Measurements from ENCODE around the gene TUBA3D. TPM values are rescaled to one million over a fixed set of nuclear protein-coding genes. Genes with fewer than 3 reads are reported as not detected.
"Not testable (repeated sequence)": the region's sequence is repeated elsewhere in the genome, so short reads cannot be mapped to it uniquely, and the experiment has no call there.

The TUBA3D gene
- polyA plus RNA-seq (2013, experiment 1 of 2) = 0.20 TPM
- polyA plus RNA-seq (2013, experiment 2 of 2) = not detected

DNA sequence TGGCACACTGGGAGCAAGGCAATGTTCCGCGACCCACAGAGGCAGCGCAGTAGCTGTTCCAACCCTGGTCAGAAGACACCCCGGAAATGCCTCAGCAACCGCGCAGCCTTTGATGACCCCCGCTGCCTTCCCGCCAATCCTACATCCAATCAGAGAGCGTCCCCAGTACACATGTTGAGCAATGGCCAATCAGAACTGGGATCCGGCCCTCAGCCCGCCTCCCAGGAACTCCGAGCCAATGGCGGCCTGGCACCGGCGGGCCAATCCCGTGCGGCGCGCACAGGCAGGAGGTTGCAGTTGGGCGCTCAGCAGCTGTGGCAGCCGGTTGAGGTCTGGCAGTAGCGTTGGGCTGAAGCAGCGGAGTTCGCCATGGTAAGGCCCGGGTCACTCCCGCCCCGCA, at the start of gene TUBA3D:
Gene TUBA3D, plus strand, starts transcription at position 289 of the 400 bp plus-strand sequence. Its CDS starts 81 bp downstream, at position 370.
- Histone ChIP-seq H3K9me3 (ENCODE audit: insufficient read depth, low read depth, low read length) (no peaks in the 10 kb centered on the region), H3K27ac (ENCODE audit: low read depth, low read length) (no peak within 1 kb of the TSS), H3K9ac (ENCODE audit: low read depth, low read length) (no peak within 1 kb of the TSS), H3K36me3 (ENCODE audit: insufficient read depth, low read length) (no peaks in the 10 kb centered on the region), H3K4me3 (ENCODE audit: low read length) (no peak within 1 kb of the TSS), H3K4me1 (ENCODE audit: insufficient read depth, low read length) (no peaks in the 10 kb centered on the region), H3K27me3 (ENCODE audit: insufficient read depth, low read length) (no peaks in the 10 kb centered on the region)
- WGBS = 93% methylated on average over 27 of the region's 27 CpGs

DNA sequence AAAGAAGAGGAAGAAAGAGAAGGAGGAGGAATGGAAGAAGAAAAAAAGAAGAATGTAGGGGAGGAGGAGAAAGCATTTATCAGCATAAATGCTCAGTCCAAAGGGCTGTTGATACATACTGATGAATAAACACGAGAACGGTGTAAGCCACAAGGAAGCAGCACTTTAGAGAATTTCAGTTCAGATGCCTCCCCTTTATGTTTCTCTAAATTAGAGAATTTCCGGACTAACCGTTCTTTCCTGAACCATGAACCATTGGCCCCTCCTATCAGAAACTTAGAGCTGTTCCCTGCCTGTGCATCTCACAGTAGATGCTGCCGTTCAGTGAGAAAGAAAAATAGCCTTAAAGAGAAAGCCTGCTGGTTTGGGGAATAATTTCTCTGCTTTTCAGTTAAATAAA, 49.2 kb upstream of the TUBA3D start:
- 94% methylated on average over 5 of the region's 5 CpGs for WGBS
- H3K9me3 ChIP-seq (ENCODE audit: insufficient read depth, low read depth, low read length) = no peaks in the 10 kb centered on the region
- H3K27ac ChIP-seq (ENCODE audit: low read depth, low read length) = no peak overlapping the region
- H3K9ac ChIP-seq (ENCODE audit: low read depth, low read length) = no peak overlapping the region
- no peaks in the 10 kb centered on the region for H3K36me3 ChIP-seq (ENCODE audit: insufficient read depth, low read length)
- peaks cover 46% of the 10 kb centered on the region for H3K27me3 ChIP-seq (ENCODE audit: insufficient read depth, low read length)
- no peak overlapping the region for H3K4me3 ChIP-seq (ENCODE audit: low read length)
- peaks cover 21% of the 10 kb centered on the region for H3K4me1 ChIP-seq (ENCODE audit: insufficient read depth, low read length)

DNA sequence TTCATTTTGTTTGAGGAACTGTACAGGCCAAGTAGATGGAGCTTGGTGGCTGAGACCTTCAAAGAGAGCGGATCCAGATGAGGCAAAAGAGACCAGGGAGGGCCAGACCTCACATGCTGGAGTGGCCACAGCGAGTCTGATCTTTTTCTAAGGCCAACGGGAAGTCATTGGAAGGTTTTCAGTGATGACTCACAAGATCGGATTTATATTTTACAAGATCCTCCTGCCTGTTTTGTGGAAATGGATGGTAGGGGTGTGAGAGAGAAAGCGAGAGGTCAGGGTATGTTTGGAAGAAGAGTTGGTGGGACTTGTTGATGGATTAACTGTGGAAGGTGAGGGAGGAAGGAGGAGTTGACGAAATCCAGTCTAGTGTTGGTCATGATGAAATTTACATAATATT, 44.6 kb upstream of the TUBA3D start:
- H3K36me3 ChIP-seq (ENCODE audit: insufficient read depth, low read length) = no peaks in the 10 kb centered on the region
- H3K27me3 ChIP-seq (ENCODE audit: insufficient read depth, low read length) = peaks cover 18% of the 10 kb centered on the region
- H3K9me3 ChIP-seq (ENCODE audit: insufficient read depth, low read depth, low read length) = no peaks in the 10 kb centered on the region
- H3K4me3 ChIP-seq (ENCODE audit: low read length) = no peak overlapping the region
- no peak overlapping the region for H3K27ac ChIP-seq (ENCODE audit: low read depth, low read length)
- WGBS = 90% methylated on average over 6 of the region's 6 CpGs
- no peaks in the 10 kb centered on the region for H3K4me1 ChIP-seq (ENCODE audit: insufficient read depth, low read length)
- no peak overlapping the region for H3K9ac ChIP-seq (ENCODE audit: low read depth, low read length)

DNA sequence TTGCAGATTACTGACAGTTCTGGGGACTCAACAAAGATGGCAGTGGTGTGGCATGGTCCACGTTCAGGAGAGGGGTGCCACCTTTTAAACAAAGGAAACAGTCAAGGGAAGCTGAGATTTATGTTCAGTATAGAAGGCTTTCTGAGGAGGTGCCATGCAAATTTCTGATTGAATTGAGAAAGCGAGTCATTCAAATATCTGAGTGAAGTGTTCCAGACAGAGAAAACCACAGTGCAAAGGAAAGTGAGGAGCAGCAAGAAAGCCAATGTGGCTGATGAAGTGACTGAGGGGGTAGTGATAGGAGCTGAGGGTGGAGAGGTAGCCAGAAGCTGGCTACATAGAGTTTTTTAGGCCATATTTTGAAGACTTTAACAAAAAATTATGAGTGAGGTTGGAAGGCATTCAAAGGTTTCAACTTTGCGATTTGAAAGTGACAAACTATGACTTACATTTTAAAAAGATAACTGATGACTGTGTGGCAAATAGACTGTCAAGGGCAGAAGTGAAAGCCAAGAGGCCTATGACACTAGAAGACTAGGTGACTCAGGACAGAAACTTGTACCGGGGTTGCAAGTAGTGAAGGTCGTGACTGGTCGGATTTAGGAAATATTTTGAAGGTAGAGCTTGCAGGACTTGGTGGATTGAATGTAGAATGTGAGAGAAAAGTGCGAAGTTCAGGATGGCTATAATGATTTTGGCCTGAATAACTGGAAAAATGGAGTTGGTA, 35.0 kb upstream of the TUBA3D start:
- WGBS = 94% methylated on average over 7 of the region's 7 CpGs

DNA sequence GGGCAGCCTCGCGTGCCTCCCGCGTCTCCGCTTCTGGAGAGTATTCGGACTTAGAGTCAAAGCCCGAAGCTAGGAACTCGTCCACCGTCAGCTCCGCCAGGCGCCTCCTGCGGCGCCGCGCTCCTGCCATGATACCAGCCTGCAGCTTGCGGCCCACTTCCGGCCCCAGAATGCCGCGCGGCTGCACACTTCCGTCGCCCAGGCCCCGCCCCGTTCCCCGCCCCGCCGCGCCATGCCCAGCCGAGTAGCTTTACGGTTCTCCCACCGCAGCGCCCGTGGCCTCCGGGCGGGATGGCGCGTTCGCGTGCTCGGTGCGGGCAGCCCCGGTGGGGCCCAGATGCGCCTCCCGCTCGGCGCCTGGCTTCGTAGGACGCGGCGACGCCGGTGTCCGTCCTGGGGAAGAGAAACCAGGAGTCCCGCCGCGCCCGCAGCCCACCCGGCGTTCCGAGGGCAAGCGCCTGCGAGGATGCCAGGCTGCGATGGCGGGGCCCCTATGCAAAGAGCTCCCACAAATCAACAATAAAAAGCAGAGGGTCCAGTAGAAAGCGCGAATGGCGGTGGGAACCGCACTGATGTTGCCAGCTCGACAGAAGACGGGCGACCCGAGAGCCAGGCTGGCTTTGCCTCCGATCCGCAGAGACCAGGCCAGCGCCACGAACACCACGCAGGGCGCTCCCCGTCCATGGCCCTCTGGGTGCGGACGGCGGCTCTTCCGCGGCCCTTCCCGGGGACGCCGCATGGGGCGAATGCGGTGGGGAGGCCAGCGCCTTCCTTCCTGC, 31.0 kb upstream of the TUBA3D start:
- H3K27ac ChIP-seq (ENCODE audit: low read depth, low read length); H3K36me3 ChIP-seq (ENCODE audit: insufficient read depth, low read length); H3K4me1 ChIP-seq (ENCODE audit: insufficient read depth, low read length); H3K4me3 ChIP-seq (ENCODE audit: low read length); H3K27me3 ChIP-seq (ENCODE audit: insufficient read depth, low read length); H3K9ac ChIP-seq (ENCODE audit: low read depth, low read length); H3K9me3 ChIP-seq (ENCODE audit: insufficient read depth, low read depth, low read length): not testable (repeated sequence)
- WGBS = 96% methylated on average over 90 of the region's 90 CpGs

More for the DNA sequence above, 35.0 kb upstream of the TUBA3D start:
- H3K4me1 ChIP-seq (ENCODE audit: insufficient read depth, low read length); H3K36me3 ChIP-seq (ENCODE audit: insufficient read depth, low read length); H3K27me3 ChIP-seq (ENCODE audit: insufficient read depth, low read length); H3K9me3 ChIP-seq (ENCODE audit: insufficient read depth, low read depth, low read length); H3K4me3 ChIP-seq (ENCODE audit: low read length); H3K9ac ChIP-seq (ENCODE audit: low read depth, low read length); H3K27ac ChIP-seq (ENCODE audit: low read depth, low read length): not testable (repeated sequence)

DNA sequence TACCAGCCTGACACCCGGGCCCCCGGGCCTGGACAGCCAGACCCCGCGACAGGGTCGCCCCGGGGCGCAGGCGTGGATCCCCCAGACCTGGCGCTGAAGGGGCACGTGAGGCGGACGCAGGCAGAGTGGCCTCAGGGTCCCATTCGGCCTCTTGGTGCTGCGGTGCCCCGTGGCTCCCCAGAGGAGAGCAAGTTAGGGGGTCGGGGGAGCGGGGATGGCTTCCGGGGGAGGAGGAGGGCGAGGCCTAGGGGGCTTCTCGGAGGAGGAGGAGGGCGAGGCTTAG, 30.5 kb upstream of the TUBA3D start:
- not testable (repeated sequence) for H3K9ac ChIP-seq (ENCODE audit: low read depth, low read length); H3K4me3 ChIP-seq (ENCODE audit: low read length); H3K4me1 ChIP-seq (ENCODE audit: insufficient read depth, low read length); H3K27ac ChIP-seq (ENCODE audit: low read depth, low read length); H3K9me3 ChIP-seq (ENCODE audit: insufficient read depth, low read depth, low read length); H3K27me3 ChIP-seq (ENCODE audit: insufficient read depth, low read length); H3K36me3 ChIP-seq (ENCODE audit: insufficient read depth, low read length)
- WGBS = 97% methylated on average over 21 of the region's 21 CpGs

DNA sequence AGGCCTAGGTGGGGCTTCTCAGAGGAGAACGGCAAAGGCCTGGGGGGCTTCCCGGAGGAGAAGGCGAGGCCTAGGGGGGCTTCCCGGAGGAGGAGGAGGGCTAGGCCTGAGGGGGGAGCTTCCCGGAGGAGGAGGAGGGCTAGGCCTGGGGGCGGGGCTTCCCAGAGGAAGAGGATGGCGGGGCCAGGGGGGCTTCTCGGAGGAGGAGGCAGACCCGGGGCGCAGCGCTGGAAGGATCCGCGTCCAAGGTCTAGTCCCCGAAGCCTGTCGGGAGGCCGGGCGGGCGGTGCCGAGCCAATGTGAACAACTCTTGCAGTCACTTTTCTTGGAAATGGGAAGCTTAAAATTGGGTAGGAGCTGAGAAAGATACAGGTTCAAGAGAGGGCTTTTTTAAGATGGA, 30.0 kb upstream of the TUBA3D start:
- Histone ChIP-seq H3K4me1 (ENCODE audit: insufficient read depth, low read length) (no peaks in the 10 kb centered on the region), H3K9ac (ENCODE audit: low read depth, low read length) (no peak overlapping the region), H3K27ac (ENCODE audit: low read depth, low read length) (no peak overlapping the region), H3K4me3 (ENCODE audit: low read length) (no peak overlapping the region), H3K27me3 (ENCODE audit: insufficient read depth, low read length) (no peaks in the 10 kb centered on the region), H3K9me3 (ENCODE audit: insufficient read depth, low read depth, low read length) (no peaks in the 10 kb centered on the region), H3K36me3 (ENCODE audit: insufficient read depth, low read length) (no peaks in the 10 kb centered on the region)
- WGBS = 95% methylated on average over 19 of the region's 19 CpGs

DNA sequence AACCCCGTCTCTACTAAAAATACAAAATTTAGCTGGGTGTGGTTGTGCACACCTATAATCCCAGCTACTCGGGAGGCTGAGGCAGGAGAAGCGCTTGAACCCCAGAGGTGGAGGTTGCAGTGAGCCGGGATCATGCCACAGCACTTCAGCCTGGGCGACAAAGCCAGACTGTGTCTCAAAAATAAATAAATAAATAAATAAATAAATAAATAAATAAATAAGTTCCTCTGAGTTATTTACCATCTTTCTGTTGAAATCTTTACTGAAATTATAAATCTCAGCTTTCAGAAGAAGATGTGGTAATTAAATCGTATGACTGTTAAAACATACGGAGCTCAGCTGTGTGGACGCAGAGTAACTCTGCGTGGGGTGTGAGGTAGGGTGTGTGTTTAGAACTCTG, 27.9 kb upstream of the TUBA3D start:
- H3K27me3 ChIP-seq (ENCODE audit: insufficient read depth, low read length); H3K9me3 ChIP-seq (ENCODE audit: insufficient read depth, low read depth, low read length); H3K36me3 ChIP-seq (ENCODE audit: insufficient read depth, low read length); H3K4me1 ChIP-seq (ENCODE audit: insufficient read depth, low read length); H3K27ac ChIP-seq (ENCODE audit: low read depth, low read length); H3K9ac ChIP-seq (ENCODE audit: low read depth, low read length); H3K4me3 ChIP-seq (ENCODE audit: low read length): not testable (repeated sequence)
- 95% methylated on average over 6 of the region's 9 CpGs for WGBS

DNA sequence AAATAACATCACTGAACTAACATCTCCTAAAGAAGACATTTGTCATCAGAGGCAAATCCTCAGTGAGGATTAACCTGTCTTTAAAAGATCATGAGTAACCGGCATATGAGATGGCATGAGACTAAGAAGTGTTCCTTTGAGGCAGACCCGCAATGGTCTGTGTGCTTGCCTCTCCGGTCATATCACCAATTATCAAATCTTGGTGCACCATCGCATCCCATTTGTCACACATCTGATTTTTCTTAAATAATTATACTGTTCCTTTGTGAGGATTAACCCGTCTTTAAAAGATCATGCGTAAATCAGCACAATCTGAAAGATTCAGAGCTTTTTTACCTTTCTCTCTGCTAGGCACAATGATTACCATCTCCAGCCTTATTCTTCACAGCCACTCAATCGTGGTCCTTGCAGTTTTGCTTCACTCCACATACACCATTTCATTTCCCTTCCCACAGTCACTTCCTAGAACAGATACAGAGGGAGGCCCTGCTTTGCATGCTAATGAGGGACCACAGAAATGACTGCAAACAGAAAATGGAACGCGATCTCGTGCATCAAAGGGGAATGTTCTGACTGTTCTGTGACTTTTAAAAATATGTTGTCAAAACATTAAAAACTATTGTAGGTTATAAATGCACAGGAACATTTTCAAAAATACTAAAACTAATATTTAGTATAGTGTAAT, 24.5 kb upstream of the TUBA3D start:
- WGBS = 89% methylated on average over 7 of the region's 10 CpGs
- H3K9me3 ChIP-seq (ENCODE audit: insufficient read depth, low read depth, low read length); H3K27ac ChIP-seq (ENCODE audit: low read depth, low read length); H3K9ac ChIP-seq (ENCODE audit: low read depth, low read length); H3K4me3 ChIP-seq (ENCODE audit: low read length); H3K4me1 ChIP-seq (ENCODE audit: insufficient read depth, low read length); H3K36me3 ChIP-seq (ENCODE audit: insufficient read depth, low read length); H3K27me3 ChIP-seq (ENCODE audit: insufficient read depth, low read length): not testable (repeated sequence)

DNA sequence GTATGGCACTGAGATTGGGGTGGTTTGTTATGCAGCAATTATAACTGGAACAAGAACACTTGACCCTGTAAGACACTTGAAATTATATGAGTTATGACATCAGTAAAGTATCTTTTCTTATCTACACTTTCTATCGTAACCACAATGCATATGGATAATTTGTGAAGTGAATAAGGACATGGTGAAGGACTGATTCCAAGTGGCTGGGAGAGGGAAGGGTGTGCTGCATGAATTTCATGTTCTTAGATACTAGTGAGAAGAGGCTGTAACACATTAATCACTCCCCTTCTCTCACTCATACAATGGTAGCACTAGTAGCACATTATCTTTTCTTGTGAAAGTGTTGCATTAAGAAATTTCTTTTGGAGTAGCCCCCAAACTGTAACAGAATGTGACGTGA, 21.0 kb upstream of the TUBA3D start:
- H3K9me3 ChIP-seq (ENCODE audit: insufficient read depth, low read depth, low read length); H3K27me3 ChIP-seq (ENCODE audit: insufficient read depth, low read length); H3K9ac ChIP-seq (ENCODE audit: low read depth, low read length); H3K4me1 ChIP-seq (ENCODE audit: insufficient read depth, low read length); H3K4me3 ChIP-seq (ENCODE audit: low read length); H3K27ac ChIP-seq (ENCODE audit: low read depth, low read length); H3K36me3 ChIP-seq (ENCODE audit: insufficient read depth, low read length): not testable (repeated sequence)
- no CpG with 5 or more reads among the region's 2 CpGs for WGBS

DNA sequence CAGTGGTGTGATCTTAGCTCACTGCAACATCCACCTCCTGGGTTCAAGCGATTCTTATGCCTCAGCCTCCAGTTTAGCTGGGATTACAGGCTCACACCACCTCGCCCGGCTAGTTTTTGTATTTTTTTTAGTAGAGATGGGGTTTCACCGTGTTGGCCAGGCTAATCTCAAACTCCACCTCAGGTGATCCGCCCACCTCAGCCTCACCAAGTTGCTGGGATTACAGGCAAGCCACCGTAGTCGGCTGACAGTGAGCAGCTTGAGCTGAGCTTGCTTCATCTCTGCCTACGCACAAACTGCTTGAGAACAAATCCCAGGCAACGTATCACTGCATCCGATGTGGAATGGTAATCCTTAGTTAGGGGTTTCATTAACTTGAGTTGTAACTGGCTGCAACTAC, 8.2 kb upstream of the TUBA3D start:
- H3K36me3 ChIP-seq (ENCODE audit: insufficient read depth, low read length); H3K4me3 ChIP-seq (ENCODE audit: low read length); H3K9ac ChIP-seq (ENCODE audit: low read depth, low read length); H3K27ac ChIP-seq (ENCODE audit: low read depth, low read length); H3K9me3 ChIP-seq (ENCODE audit: insufficient read depth, low read depth, low read length); H3K27me3 ChIP-seq (ENCODE audit: insufficient read depth, low read length); H3K4me1 ChIP-seq (ENCODE audit: insufficient read depth, low read length): not testable (repeated sequence)
- WGBS = 75% methylated on average over 5 of the region's 10 CpGs
